DND-41 (cell line): ENCODE results near the gene CACHD1.

Experiments used
- CTCF ChIP-seq: IDR thresholded peaks from 2 replicates; pipeline ENCODE4 v1.5.1; 2012; ENCODE audit warnings: borderline replicate concordance, low read length, moderate library complexity, mild to moderate bottlenecking; ENCODE audit not compliant: poor library complexity, severe bottlenecking; ENCODE audit errors: extremely low read depth
- EZH2 ChIP-seq: IDR thresholded peaks from 3 replicates; pipeline ENCODE4 v1.6.1; 2012; ENCODE audit warnings: borderline replicate concordance, low read depth, mild to moderate bottlenecking, moderate library complexity, low read length, inconsistent platforms; ENCODE audit not compliant: severe bottlenecking

GRCh38 chr1:64680599-64680998, 210.7 kb downstream of the CACHD1 start:
- TF ChIP-seq CTCF (no peak), EZH2 (no peak)
